ENCODE measurements around the gene ITPK1. TPM values are rescaled to one million over a fixed set of nuclear protein-coding genes. Genes with fewer than 3 reads are reported as not detected.

Gene ITPK1
- polyA plus RNA-seq, 1 of the 3 experiments (the other 2 are of a cell fraction): 23.2 TPM

DNA sequence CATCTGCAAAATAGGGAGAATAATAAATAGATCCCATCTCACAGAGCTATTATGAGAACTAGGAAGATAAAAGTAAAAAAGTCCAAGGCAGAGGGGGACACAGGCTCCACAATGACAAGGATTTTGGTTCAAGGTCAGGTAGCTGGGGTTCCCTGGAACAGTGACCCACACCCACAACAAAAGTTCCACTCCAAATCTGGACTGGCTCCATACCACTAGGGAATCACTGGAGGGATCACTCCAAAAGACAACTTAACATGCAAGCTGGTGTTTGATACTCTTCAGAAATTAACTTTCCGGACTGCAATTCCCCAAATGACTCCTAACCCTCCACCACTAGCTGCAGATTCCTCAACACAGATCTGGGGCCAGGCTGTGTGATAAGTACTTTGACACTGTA, 54.9 kb downstream of the ITPK1 start (continued):
- TF ChIP-seq, protein P1, sequence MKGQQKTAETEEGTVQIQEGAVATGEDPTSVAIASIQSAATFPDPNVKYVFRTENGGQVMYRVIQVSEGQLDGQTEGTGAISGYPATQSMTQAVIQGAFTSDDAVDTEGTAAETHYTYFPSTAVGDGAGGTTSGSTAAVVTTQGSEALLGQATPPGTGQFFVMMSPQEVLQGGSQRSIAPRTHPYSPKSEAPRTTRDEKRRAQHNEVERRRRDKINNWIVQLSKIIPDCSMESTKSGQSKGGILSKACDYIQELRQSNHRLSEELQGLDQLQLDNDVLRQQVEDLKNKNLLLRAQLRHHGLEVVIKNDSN (IDR thresholded peaks at IDR 0.05; ENCODE audit: borderline replicate concordance, low read depth): no peak
- no peak for TF ChIP-seq USF2 (IDR thresholded peaks at IDR 0.05; ENCODE audit: borderline replicate concordance, low read depth, low read length)
- TF ChIP-seq NRF1 (IDR thresholded peaks at IDR 0.05; ENCODE audit: low read depth, low read length): no peak
- TF ChIP-seq CHD2 (IDR thresholded peaks at IDR 0.05; ENCODE audit: low read length, partially characterized antibody): no peak

DNA sequence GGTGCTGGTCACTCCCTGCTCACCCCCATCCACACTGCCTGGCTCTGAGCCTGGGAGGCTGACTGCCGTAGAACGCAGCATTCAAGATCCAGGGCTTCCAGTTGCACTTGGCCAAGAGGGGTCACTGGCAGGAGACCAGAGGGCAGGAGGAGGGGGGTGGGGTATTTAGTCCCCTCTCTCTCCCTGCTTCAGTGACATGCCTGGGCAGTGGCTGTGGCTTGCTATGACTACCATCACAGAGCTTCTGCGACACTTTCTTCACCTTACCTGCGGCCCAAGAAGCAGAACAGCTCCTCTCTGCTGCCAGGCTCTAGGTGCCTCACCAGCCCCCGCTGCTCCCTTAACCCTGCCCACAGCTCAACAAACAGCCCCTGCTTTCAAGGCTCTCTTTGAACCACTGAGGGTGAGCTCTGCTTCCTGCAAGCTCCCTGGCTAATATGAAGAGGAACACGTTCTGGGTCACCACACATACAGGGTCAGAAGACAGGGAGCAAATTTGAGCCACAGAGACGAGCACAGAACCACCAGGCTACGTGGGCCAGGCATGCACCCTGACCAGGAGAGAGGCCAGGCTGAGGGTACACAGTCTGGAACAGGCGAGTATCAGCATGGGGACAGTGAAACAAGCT, 55.7 kb downstream of the ITPK1 start:
- no peaks in the 10 kb centered on the region for H3K9me2 ChIP-seq
- ChIA-PET CTCF (interaction anchor here (1.0 to 1.3 kb wide), 2 partner anchors 10 to 53 kb away, joined by 3 to 6 read pairs; no protein-coding TSS in a partner anchor), POLR2A (no interaction called here)
- no peaks in the 10 kb centered on the region for H3K79me2 ChIP-seq (ENCODE audit: insufficient read depth)
- peak; percentile 45 for DNase-seq
- H4K20me1 ChIP-seq (ENCODE audit: insufficient read depth): peaks cover 5% of the 10 kb centered on the region; the same call in 1 of the 2 replicates
- H3K27me3 ChIP-seq (ENCODE audit: insufficient read depth): no peaks in the 10 kb centered on the region
- peaks cover 15 to 37% of the 10 kb centered on the region in 2 experiments; a peak in 2 of 4 replicates for H3K4me1 ChIP-seq (ENCODE audit: control insufficient read depth in 1 of 2, insufficient read depth in 2 of 2, low read depth in 1 of 2, low read length in 1 of 2)
- no peak overlapping the region for H3K4me2 ChIP-seq
- H3F3A ChIP-seq (replicated peaks; ENCODE audit: insufficient read depth): no peaks in the 10 kb centered on the region
- no peak overlapping the region for H3K9ac ChIP-seq
- TF ChIP-seq, protein P2, sequence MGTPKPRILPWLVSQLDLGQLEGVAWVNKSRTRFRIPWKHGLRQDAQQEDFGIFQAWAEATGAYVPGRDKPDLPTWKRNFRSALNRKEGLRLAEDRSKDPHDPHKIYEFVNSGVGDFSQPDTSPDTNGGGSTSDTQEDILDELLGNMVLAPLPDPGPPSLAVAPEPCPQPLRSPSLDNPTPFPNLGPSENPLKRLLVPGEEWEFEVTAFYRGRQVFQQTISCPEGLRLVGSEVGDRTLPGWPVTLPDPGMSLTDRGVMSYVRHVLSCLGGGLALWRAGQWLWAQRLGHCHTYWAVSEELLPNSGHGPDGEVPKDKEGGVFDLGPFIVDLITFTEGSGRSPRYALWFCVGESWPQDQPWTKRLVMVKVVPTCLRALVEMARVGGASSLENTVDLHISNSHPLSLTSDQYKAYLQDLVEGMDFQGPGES (IDR thresholded peaks at IDR 0.05; ENCODE audit: low read depth, low read length): no peak
- TF ChIP-seq GATA2 (CRISPR knock-in tag; IDR thresholded peaks at IDR 0.05) (no peak), RCOR1 (IDR thresholded peaks at IDR 0.05; ENCODE audit: low read length) (no peak), TEAD4 (IDR thresholded peaks at IDR 0.05; ENCODE audit: borderline replicate concordance, insufficient read depth) (no peak), EZH2phosphoT487 (IDR thresholded peaks at IDR 0.05; ENCODE audit: borderline replicate concordance, low read depth) (no peak), TCF12 (IDR thresholded peaks at IDR 0.05) (no peak), FOSL2 (IDR thresholded peaks at IDR 0.05; ENCODE audit: borderline replicate concordance, low read depth) (no peak), GABPA (IDR thresholded peaks at IDR 0.05; ENCODE audit: low read depth) (no peak), FOXJ3 (CRISPR knock-in tag; IDR thresholded peaks at IDR 0.05) (no peak), POLR2AphosphoS5 (IDR thresholded peaks at IDR 0.05; ENCODE audit: low read depth, low read length) (no peak)
- WGBS (ENCODE audit: low lambda C conversion rate): 78% methylated on average over 9 of the region's 9 CpGs
- H2AFZ ChIP-seq (ENCODE audit: low read depth): no peak overlapping the region
- H3K27ac ChIP-seq (ENCODE audit: low read depth in 2 of 2, low read length in 1 of 2): peak overlapping the region in 1 of 2 experiments; percentile 36; a peak in 1 of 4 replicates
- no peaks in the 10 kb centered on the region for H3K9me3 ChIP-seq
- H3K36me3 ChIP-seq (replicated peaks in 1 of 2; ENCODE audit: control insufficient read depth in 1 of 2, insufficient read depth in 2 of 2, low read length in 1 of 2): no peaks in the 10 kb centered on the region
- no peak overlapping the region for H3K4me3 ChIP-seq (ENCODE audit: low read depth in 2 of 2, low read length in 1 of 2)

All from SK-N-SH (cell line).